GM21529 (cell line): ENCODE measurements around the gene ASL.
"Not testable (repeated sequence)": the region's sequence is repeated elsewhere in the genome, so short reads cannot be mapped to it uniquely, and the experiment has no call there.

ENCODE experiments used
- ATAC-seq: cut with Tn5 transposase; IDR thresholded peaks from one replicate; pipeline ENCODE4 v1.9.1; 2021; ENCODE audit not compliant: unreplicated experiment

The ASL gene

GRCh38 chr7:66075590-66076461 lies at the start of gene ASL:
Gene ASL, plus strand, starts transcription at chr7:66075819. Its CDS starts 263 bp downstream, at chr7:66076082.
- ATAC-seq: peak; percentile 99

GRCh38 chr7:66028342-66028741 lies 47.3 kb upstream of the ASL start:
- not testable (repeated sequence) for ATAC-seq

GRCh38 chr7:66033471-66034385 lies 41.9 kb upstream of the ASL start:
- no peak for ATAC-seq

GRCh38 chr7:66034436-66035010 lies 41.1 kb upstream of the ASL start:
- not testable (repeated sequence) for ATAC-seq

- ATAC-seq: no peak
These were observed 39.2 kb upstream of the ASL start for GRCh38 chr7:66036382-66036781.

GRCh38 chr7:66036788-66037187 lies 38.8 kb upstream of the ASL start:
- ATAC-seq: no peak

- ATAC-seq: no peak
These were observed 36.4 kb upstream of the ASL start for GRCh38 chr7:66039094-66039670.

- ATAC-seq: peak; percentile 53
These were observed 31.7 kb upstream of the ASL start for GRCh38 chr7:66043681-66044497.

GRCh38 chr7:66044498-66044854 lies 31.1 kb upstream of the ASL start:
- ATAC-seq: not testable (repeated sequence)

- no peak for ATAC-seq
These were observed 28.2 kb upstream of the ASL start for GRCh38 chr7:66047426-66047825.

GRCh38 chr7:66049886-66050285 lies 25.7 kb upstream of the ASL start:
- ATAC-seq: not testable (repeated sequence)

GRCh38 chr7:66050337-66050957 lies 25.2 kb upstream of the ASL start:
- no peak for ATAC-seq

- ATAC-seq: no peak
These were observed 24.6 kb upstream of the ASL start for GRCh38 chr7:66050990-66051448.

- ATAC-seq: no peak
These were observed 23.2 kb upstream of the ASL start for GRCh38 chr7:66052447-66052846.

- no peak for ATAC-seq
These were observed 21.6 kb upstream of the ASL start for GRCh38 chr7:66054063-66054462.

GRCh38 chr7:66055321-66055956 lies 20.2 kb upstream of the ASL start:
- peak; percentile 67 for ATAC-seq

GRCh38 chr7:66060796-66061195 lies 14.8 kb upstream of the ASL start:
- ATAC-seq: no peak

GRCh38 chr7:66069732-66070131 lies 5.9 kb upstream of the ASL start:
- ATAC-seq: no peak

GRCh38 chr7:66070222-66070621 lies 5.4 kb upstream of the ASL start:
- ATAC-seq: no peak
